ENCODE results near the gene PAPSS2. TPM values are rescaled to one million over a fixed set of nuclear protein-coding genes. Genes with fewer than 3 reads are reported as not detected.

The PAPSS2 gene
- total RNA-seq, 1 donor = 1.7 TPM

DNA sequence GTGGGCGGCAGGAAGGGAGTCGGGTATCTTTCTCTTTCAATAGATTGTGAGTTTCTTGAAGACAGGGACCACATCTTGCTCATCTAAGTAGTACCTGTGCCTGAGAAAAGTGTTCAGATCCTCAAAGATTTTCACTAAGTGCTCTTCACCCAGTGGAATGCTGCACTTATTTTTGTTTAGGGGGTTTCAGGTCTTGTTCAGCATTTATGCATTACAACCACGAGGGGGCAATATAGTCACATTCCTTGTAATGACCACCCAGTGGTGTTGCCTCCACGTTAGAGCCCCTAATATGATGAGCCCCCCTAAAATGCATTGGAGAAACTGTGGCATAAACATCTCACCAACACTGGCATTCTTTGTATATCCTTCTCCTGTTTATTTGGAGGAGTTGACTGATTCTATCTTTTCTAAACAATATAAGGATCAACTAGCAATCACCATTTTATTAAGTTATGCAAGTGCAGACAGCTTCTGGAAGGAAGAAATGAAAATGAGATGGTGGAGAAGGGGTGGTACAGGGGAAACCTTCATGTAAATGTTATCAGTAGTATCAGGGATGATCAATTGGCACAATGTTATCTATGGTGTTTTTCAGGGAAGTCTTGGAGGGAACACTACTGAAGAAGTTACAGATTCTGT lies 3.1 kb upstream of the PAPSS2 start:
- Histone ChIP-seq H3K27me3 (ENCODE audit: insufficient read depth, low read length) (peaks cover 15% of the 10 kb centered on the region), H3K4me1 (ENCODE audit: insufficient read depth, low read length) (peaks cover 23% of the 10 kb centered on the region), H3K9me3 (ENCODE audit: low read depth, low read length) (no peaks in the 10 kb centered on the region), H3K4me3 (ENCODE audit: low read length) (no peak overlapping the region)

DNA sequence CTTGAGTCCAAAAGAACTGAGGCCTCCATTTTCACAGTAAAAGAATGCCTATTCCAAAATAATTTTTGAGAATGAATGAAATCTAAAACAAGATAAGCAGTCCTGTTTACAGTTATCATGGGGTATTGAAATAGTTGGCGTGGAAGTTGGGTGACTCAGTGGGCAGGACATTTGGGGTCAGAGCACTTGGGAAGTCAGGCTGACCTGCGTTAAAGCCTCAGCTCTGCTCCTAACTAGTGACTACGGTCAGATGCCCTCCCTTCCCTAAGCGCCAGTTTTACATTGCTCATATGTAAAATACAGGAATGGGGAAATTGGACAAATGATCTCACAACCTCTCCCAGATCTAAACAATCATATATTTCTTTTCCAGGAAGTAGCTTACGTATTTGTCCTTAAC lies 2.3 kb upstream of the PAPSS2 start:
- peaks cover 23% of the 10 kb centered on the region for H3K4me1 ChIP-seq (ENCODE audit: insufficient read depth, low read length)
- H3K4me3 ChIP-seq (ENCODE audit: low read length) = no peak overlapping the region
- no peaks in the 10 kb centered on the region for H3K9me3 ChIP-seq (ENCODE audit: low read depth, low read length)
- peaks cover 21% of the 10 kb centered on the region for H3K27me3 ChIP-seq (ENCODE audit: insufficient read depth, low read length)

DNA sequence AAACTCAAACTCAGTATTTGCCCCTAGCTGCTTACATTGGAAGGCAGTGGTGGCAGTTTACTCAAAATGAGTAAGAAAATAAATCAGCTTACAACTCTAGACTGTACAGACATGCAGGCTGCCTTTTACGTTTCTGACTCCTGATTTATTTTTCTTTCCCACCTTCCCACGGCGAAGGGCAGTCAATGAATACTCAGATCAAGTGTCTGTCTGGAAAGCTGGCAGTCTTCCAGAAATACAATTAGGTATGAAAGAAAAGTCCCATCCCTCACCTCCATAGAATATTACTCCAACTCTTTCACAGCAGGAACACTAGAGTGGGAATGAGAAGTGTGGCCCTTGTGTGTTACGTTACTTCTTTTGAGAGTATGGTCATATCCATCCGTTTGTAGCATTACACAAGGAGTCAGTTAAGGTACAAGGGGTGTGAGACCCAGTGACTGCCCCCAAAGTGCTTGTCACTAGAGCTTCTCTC lies 1.3 kb upstream of the PAPSS2 start:
- H3K9me3 ChIP-seq (ENCODE audit: low read depth, low read length) = no peaks in the 10 kb centered on the region
- H3K27me3 ChIP-seq (ENCODE audit: insufficient read depth, low read length) = peaks cover 21% of the 10 kb centered on the region
- no peak overlapping the region for H3K4me3 ChIP-seq (ENCODE audit: low read length)
- H3K4me1 ChIP-seq (ENCODE audit: insufficient read depth, low read length) = peaks cover 23% of the 10 kb centered on the region

DNA sequence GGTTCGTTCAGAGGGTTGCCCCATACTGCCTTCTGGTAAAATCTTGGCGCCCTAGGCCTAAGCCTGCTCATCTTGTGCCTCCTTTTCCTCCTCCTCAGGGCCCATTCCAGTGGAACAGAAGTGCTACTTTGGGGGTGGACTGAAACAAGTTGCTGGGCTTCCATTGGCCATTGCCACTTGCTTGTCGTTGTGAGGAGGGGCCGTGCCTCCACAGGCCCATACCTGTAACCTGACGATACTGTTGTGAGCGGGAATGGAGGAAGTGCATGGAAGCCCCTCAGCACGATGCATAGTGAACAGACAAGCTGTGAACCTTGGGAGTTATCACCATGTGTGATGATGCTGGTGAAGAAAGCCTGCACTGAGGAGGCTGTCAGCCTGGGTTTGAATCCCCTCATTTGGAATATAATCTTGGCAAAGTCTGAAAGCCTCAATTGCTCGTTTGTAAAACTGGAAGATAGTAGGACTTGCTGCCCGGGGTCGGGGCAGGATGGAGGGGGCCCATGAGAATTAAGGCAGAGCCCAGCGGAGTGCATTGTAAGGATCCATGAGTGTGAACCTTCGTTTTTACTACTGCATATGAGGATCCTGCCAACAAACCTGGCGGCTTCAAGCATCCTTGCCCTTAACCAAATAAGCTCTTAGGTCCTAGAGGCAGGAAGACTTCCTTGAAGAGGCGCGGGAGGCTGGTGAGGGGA lies 671 bp upstream of the PAPSS2 start:
- Histone ChIP-seq H3K27me3 (ENCODE audit: insufficient read depth, low read length) (peaks cover 21% of the 10 kb centered on the region), H3K4me3 (ENCODE audit: low read length) (no peak overlapping the region), H3K9me3 (ENCODE audit: low read depth, low read length) (no peaks in the 10 kb centered on the region), H3K4me1 (ENCODE audit: insufficient read depth, low read length) (peaks cover 23% of the 10 kb centered on the region)

DNA sequence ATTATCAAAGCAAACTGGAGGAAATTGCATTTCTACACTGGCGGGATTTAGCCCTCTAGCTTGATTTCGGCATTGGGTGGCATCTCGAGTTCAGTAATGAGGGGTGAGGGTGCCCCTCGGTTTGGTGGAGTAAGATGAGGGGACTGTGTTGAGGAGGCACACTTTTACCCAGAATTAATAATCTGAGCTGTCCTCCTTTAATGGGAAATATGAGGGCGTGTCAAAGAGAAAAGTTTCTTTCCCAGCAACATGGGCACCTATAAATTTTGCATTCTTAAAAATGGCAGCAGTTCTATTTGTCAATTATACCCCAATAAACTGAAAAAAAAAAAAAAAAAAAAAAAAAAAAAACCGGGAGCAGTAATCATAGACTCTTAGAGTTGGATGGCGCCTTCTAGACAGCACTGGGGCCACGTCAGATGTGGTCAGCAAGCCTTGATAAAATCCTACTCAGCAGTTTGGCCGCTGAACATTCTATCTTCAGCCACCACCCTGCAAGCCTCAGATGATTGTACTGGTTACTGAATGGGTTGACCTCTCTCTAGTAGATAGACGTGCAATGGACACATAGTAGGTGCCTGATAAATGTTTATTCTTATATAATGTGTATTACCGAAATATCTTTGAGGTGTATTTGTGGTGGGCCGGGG lies 931 bp downstream of the PAPSS2 start:
- Histone ChIP-seq H3K27me3 (ENCODE audit: insufficient read depth, low read length) (peaks cover 23% of the 10 kb centered on the region), H3K4me3 (ENCODE audit: low read length) (peak overlapping the region; percentile 42), H3K9me3 (ENCODE audit: low read depth, low read length) (no peaks in the 10 kb centered on the region), H3K4me1 (ENCODE audit: insufficient read depth, low read length) (peaks cover 23% of the 10 kb centered on the region)

DNA sequence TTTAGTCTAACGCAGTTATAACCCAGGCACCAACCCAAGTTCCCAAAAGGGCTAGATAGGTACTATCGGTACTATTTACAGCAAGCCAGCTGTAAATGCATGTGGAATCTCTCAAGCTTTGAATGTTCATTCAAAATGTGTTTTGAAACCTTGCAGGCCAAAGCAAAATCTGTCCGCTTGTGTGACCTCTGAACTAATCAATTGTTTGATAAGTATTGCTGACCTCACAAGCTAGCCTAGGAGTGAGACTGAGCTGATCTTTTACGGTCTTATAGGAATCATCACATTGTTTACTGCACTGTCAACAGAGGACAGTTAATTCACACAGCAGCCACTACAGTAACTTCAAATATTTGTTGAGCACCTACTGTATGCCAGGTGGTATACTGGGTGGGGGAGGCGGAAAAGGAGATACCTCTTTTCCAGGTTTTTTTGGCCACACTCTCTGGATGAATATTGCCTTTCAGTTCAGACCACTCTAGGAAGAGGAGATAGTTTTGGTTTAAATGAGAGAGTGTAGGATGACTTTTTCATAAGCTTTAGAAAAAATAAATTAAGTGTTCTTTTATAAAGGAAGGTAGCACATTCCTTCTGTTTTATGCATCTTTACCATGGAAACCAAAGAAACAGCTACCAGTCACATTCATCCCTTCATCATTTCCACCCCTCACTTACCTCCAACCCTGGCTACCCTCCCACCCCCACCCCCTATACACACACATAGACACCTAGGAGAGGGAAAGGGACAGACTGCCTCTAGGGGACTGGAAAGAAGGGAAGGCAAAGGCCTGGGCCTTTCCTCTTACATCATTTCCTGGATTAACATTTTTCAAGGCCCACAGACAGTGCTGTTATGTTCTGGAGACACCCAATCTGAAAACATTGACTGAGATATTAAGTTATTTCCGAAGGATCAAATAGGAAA lies 2.4 kb downstream of the PAPSS2 start:
- no peaks in the 10 kb centered on the region for H3K9me3 ChIP-seq (ENCODE audit: low read depth, low read length)
- no peak overlapping the region for H3K4me3 ChIP-seq (ENCODE audit: low read length)
- H3K4me1 ChIP-seq (ENCODE audit: insufficient read depth, low read length) = peaks cover 22% of the 10 kb centered on the region
- H3K27me3 ChIP-seq (ENCODE audit: insufficient read depth, low read length) = peaks cover 23% of the 10 kb centered on the region

DNA sequence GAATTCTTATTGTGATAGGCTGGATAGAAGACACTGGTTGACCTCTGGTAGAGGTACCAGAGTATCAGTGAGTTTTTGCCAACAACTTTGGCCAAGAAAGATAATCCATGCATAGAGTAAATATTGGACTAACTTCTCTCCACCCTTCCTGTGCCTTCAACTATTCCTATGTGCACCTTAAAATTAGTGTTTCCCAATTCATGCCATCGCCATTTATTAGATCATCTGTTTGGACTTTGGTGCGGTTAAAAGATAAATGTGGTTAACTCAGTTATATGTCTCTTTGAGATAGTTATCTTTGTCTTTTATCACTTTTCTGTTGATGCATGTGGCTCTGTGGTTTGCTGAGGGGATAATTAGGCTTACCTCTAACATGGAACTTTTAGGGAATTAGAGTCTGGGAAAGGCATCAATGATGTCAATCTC lies 4.6 kb downstream of the PAPSS2 start:
- no peak overlapping the region for H3K4me3 ChIP-seq (ENCODE audit: low read length)
- H3K4me1 ChIP-seq (ENCODE audit: insufficient read depth, low read length) = peaks cover 13% of the 10 kb centered on the region
- no peaks in the 10 kb centered on the region for H3K9me3 ChIP-seq (ENCODE audit: low read depth, low read length)
- peaks cover 23% of the 10 kb centered on the region for H3K27me3 ChIP-seq (ENCODE audit: insufficient read depth, low read length)

DNA sequence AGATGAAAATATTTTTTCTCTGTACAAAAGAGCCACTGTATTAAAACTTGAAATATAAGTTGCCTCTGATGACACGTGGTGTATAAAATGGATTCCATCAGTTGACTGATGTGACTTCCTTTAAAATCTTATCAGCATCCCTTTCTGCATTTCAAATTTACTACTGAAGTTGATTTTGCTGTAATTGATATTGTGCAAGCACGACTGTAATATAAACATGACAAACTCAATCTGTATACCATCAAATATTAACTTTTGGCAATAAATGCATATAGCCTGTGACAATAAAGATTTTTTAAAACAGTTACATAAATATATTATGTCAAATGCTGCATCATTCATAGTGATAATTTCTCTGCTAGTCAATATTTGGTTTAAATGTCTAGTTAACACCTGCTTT lies 7.8 kb downstream of the PAPSS2 start:
- no peaks in the 10 kb centered on the region for H3K9me3 ChIP-seq (ENCODE audit: low read depth, low read length)
- peaks cover 2% of the 10 kb centered on the region for H3K27me3 ChIP-seq (ENCODE audit: insufficient read depth, low read length)
- H3K4me3 ChIP-seq (ENCODE audit: low read length) = no peak overlapping the region
- H3K4me1 ChIP-seq (ENCODE audit: insufficient read depth, low read length) = no peaks in the 10 kb centered on the region

DNA sequence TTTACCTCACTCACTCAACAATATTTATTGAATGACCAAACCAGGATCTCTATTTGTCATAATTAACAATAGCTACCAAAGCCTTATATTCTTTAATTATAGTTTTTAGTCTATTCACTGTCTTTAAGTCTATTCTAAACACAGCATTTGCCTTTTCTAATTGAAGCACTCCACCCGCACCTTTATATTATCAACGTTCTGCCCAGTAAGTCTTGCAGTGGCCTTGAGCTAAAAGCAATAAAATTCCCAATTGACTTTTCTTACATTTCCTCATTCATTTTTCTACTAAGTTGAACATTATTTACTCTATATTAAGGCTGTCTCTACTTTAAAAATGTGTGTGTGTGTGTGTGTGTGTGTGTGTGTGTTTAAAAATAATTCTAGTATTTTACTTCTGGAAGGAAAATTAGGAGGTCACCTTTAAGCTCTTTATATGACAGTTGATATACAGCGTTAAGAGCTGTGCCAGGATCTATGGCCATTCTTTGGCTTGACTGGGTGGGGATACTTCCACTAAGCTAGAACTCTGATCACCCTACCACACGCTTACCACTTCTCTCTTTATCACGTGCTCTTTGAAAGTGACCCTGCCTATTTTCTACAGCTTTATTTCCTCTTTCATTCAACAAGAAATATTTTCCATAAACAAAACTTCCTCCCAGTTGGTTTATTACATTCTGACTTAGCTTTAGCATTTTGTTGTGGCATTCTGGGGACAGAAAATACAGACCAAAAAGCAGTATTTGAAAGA lies 8.8 kb downstream of the PAPSS2 start:
- Histone ChIP-seq H3K27me3 (ENCODE audit: insufficient read depth, low read length) (peaks cover 2% of the 10 kb centered on the region), H3K9me3 (ENCODE audit: low read depth, low read length) (no peaks in the 10 kb centered on the region), H3K4me3 (ENCODE audit: low read length) (no peak overlapping the region), H3K4me1 (ENCODE audit: insufficient read depth, low read length) (no peaks in the 10 kb centered on the region)

DNA sequence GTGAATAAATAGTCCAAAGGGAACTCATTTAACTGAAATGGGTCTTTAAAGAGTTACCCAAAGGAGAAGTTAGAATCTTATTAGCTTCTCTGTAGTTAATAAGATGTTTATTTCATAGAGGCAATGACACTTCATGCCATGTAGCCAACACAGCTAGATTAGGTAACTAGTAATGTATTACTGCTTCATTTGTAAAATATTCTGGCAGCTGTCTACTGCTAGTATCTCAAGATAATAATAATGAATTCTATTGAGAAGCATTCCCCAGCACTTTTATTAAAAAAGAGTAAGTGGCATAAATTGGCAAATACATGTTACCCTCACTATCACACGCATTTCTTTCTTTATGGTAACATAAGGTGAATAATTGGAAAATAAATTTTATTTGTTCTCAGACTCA lies 10.1 kb downstream of the PAPSS2 start:
- no peaks in the 10 kb centered on the region for H3K27me3 ChIP-seq (ENCODE audit: insufficient read depth, low read length)
- no peaks in the 10 kb centered on the region for H3K4me1 ChIP-seq (ENCODE audit: insufficient read depth, low read length)
- no peaks in the 10 kb centered on the region for H3K9me3 ChIP-seq (ENCODE audit: low read depth, low read length)
- no peak overlapping the region for H3K4me3 ChIP-seq (ENCODE audit: low read length)

DNA sequence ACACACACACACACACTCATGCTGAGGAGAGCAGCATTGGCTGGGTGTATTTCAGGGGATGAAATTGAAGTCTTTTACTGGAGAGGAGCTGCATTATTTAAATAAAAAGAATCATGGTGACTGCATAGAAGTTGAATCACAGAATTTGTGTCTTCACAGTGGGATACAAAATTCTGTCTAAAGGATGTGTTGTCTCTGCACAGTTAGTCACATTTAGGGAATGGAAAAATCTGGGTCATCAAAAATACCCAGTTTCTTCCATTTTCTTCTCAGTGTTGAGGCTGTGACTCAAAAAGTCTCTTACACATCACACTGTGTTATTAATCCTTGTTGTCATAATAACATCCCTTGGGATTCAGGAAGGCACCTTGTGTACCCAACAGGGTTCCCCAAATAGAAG lies 10.9 kb downstream of the PAPSS2 start:
- H3K4me3 ChIP-seq (ENCODE audit: low read length) = no peak overlapping the region
- H3K4me1 ChIP-seq (ENCODE audit: insufficient read depth, low read length) = no peaks in the 10 kb centered on the region
- H3K27me3 ChIP-seq (ENCODE audit: insufficient read depth, low read length) = no peaks in the 10 kb centered on the region
- H3K9me3 ChIP-seq (ENCODE audit: low read depth, low read length) = no peaks in the 10 kb centered on the region

DNA sequence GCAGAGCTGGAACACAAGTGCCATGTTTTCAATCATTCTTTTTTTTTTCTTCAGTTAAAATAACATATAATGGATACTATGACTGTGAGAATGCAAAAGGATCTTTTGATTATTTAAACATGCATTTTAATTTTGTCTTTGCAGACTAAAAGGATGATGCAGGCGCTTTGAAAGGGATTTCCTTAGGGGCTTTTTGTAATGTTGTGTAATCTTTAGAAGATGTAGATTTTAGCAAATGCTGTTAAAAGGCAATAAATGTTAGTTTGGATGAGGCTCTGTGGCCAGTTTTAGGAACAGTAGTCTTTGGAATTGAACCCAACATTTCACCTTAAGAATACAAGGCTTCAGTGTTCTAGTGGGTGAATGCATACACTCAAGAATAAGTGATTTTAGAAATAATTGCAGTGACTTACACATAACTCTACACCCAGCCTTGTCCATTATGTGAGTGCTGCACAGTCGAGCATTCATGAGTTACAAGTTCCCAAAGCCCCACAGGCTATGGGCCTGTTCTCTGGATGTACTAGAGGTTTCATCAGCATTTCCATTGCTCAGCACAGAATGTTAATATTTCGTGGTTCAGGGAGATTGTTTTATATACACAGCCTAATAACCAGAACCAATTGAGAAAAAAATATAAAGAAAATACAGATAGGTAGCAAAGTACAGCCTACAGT lies 11.6 kb downstream of the PAPSS2 start:
- Histone ChIP-seq H3K27me3 (ENCODE audit: insufficient read depth, low read length) (no peaks in the 10 kb centered on the region), H3K9me3 (ENCODE audit: low read depth, low read length) (no peaks in the 10 kb centered on the region), H3K4me3 (ENCODE audit: low read length) (no peak overlapping the region), H3K4me1 (ENCODE audit: insufficient read depth, low read length) (no peaks in the 10 kb centered on the region)

DNA sequence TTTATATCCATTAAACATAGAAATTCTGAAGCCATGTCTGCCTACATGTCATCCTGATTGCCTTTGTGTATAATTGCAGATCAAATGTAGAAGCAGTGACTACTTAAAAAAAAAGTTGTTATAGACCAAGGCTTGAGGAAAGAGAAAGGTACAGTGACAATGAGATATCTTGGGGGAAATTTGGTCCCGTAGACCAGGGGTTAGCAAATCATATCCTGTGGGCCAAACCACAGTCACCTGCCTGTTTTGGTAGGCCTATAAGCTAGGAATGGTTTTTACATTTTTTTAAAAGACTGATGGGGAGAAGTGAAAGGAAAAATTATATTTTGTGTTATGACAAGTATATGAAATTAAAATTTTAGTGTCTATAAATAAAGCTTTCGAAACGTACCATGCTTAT lies 12.9 kb downstream of the PAPSS2 start:
- H3K9me3 ChIP-seq (ENCODE audit: low read depth, low read length) = no peaks in the 10 kb centered on the region
- no peaks in the 10 kb centered on the region for H3K4me1 ChIP-seq (ENCODE audit: insufficient read depth, low read length)
- H3K27me3 ChIP-seq (ENCODE audit: insufficient read depth, low read length) = no peaks in the 10 kb centered on the region
- H3K4me3 ChIP-seq (ENCODE audit: low read length) = no peak overlapping the region

DNA sequence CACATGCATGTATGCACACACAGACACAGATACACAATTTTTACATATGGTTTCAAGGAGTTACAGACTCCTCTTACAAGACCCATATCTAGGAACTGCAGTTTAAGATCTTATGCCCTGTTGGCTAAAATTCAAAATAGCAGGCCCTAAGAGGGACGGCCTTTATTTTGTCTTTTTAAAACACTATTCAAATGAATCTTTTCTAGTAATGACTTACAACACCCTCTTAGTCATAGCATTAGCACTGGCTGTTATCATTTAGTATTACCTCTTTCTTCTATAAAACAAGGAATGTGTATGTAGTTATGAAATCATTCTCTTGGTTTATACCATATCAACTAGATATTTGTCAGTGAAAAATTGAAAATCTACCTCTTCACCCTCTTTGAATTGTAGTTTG lies 15.3 kb downstream of the PAPSS2 start:
- no peaks in the 10 kb centered on the region for H3K4me1 ChIP-seq (ENCODE audit: insufficient read depth, low read length)
- H3K27me3 ChIP-seq (ENCODE audit: insufficient read depth, low read length) = no peaks in the 10 kb centered on the region
- H3K4me3 ChIP-seq (ENCODE audit: low read length) = no peak overlapping the region
- no peaks in the 10 kb centered on the region for H3K9me3 ChIP-seq (ENCODE audit: low read depth, low read length)
